GM12878 (cell line): ENCODE data around the gene FNDC3A.

Experiments
- ASH2L ChIP-seq: fragments of 300-600, 200-600 bp; sonication (generic); IDR thresholded peaks from 2 replicates; pipeline ENCODE4 v1.6.1; 2017; ENCODE audit warnings: low read depth, mild to moderate bottlenecking, borderline replicate concordance
- CBX3 ChIP-seq: fragments of 200-600 bp; sonication (generic); IDR thresholded peaks from 2 replicates; pipeline ENCODE4 v1.6.1; 2016; ENCODE audit warnings: low read depth, borderline replicate concordance
- CTCF ChIP-seq, 3 experiments: IDR thresholded peaks in 2 of 3; conservative IDR thresholded peaks in 1 of 3; 2 replicates each; pipeline ENCODE4 v1.5.1; 2011; ENCODE audit warnings: low read depth in 3 of 3, low read length in 3 of 3, mild to moderate bottlenecking in 3 of 3, control low read depth in 2 of 3, moderate library complexity in 2 of 3, inconsistent platforms in 1 of 3, mixed read lengths in 1 of 3; ENCODE audit not compliant: control insufficient read depth in 2 of 3, insufficient read depth in 1 of 3; ENCODE audit errors: extremely low read depth in 1 of 3
- EZH2 ChIP-seq: IDR thresholded peaks from 2 replicates; pipeline ENCODE4 v1.6.1; 2012; ENCODE audit warnings: low read depth, mild to moderate bottlenecking, control low read depth, inconsistent platforms, low read length, borderline replicate concordance; ENCODE audit not compliant: control insufficient read depth
- HCFC1 ChIP-seq: fragments of 150-350 bp; IDR thresholded peaks from 2 replicates; pipeline ENCODE4 v1.6.1; 2014; ENCODE audit warnings: low read length
- JUND ChIP-seq: IDR thresholded peaks from 2 replicates; pipeline ENCODE4 v1.6.1; 2012; ENCODE audit warnings: low read depth, mild to moderate bottlenecking, low read length, improper control_type of control experiment, moderate library complexity
- PKNOX1 ChIP-seq: fragments of 450-650 bp; IDR thresholded peaks from 2 replicates; pipeline ENCODE4 v1.6.1; 2016; ENCODE audit warnings: mild to moderate bottlenecking
- POLR2A ChIP-seq: IDR thresholded peaks from 2 replicates; pipeline ENCODE4 v1.6.1; 2011; ENCODE audit warnings: low read depth, mild to moderate bottlenecking, low read length
- SIN3A ChIP-seq: IDR thresholded peaks from 2 replicates; pipeline ENCODE4 v1.6.1; 2012; ENCODE audit warnings: low read depth, low read length, improper control_type of control experiment
- SREBF2 ChIP-seq: IDR thresholded peaks from 2 replicates; pipeline ENCODE4 v1.6.1; 2012; ENCODE audit warnings: mild to moderate bottlenecking, low read length
- YY1 ChIP-seq: IDR thresholded peaks from 2 replicates; pipeline ENCODE4 v1.6.1; 2011; ENCODE audit warnings: low read depth, mild to moderate bottlenecking, low read length

- no peak for TF ChIP-seq YY1
- TF ChIP-seq PKNOX1: no peak
- no peak for TF ChIP-seq CTCF (IDR thresholded peaks at IDR 0.05 in 2 of 3, conservative IDR thresholded peaks at IDR 0.05 in 1 of 3; ENCODE audit: control insufficient read depth in 2 of 3, extremely low read depth in 1 of 3, insufficient read depth in 1 of 3, low read depth in 3 of 3, low read length in 3 of 3)
- no peak for TF ChIP-seq EZH2
- TF ChIP-seq JUND: no peak
- TF ChIP-seq SREBF2: no peak
- no peak for TF ChIP-seq ASH2L
- no peak for TF ChIP-seq SIN3A
- no peak for TF ChIP-seq POLR2A
- no peak for TF ChIP-seq HCFC1
- TF ChIP-seq CBX3: no peak
Measured at GRCh38 chr13:48969685-48970084, 6.0 kb upstream of the FNDC3A start.
